Fibroblast of mammary gland (primary cell): Measurements from ENCODE around the gene AWAT1.
"Not testable (repeated sequence)": the region's sequence is repeated elsewhere in the genome, so short reads cannot be mapped to it uniquely, and the experiment has no call there.

Experiments
- DNase-seq: peaks from one replicate; pipeline ENCODE4 v3.0.0-alpha.2; 2010; ENCODE audit warnings: low read depth
- H3K4me3 ChIP-seq: 2 replicates; pipeline ENCODE4 v1.5.1; 2011; ENCODE audit warnings: low read depth, mild to moderate bottlenecking, low read length, moderate library complexity; ENCODE audit not compliant: control insufficient read depth
- TF ChIP-seq, protein P1 (sequence below): conservative IDR thresholded peaks from 2 replicates; pipeline ENCODE4 v1.5.1; 2011; ENCODE audit warnings: low read depth, low read length, inconsistent platforms; ENCODE audit not compliant: control insufficient read depth, insufficient read depth

The AWAT1 gene

DNA sequence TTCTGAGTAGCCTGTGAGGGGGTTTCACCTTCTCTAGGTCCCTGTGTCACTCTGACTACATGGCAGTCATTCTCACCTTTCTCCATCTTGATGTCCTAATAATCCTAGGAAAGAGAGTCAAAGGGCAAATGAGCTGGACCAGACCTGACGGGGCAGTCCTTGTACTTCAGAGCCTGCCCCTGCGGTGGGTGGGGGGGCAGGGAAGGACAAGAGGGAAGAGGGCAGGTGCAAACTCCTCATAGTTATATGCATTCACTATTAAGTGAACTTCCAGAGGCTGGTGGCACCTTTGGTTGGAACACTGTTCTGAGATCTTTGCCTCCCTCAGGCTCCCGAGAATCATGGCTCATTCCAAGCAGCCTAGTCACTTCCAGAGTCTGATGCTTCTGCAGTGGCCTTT, at the start of gene AWAT1:
TSS of gene AWAT1 (plus strand) at position 301 of the 400 bp plus-strand sequence. CDS start at position 342, 41 bp downstream.
- no peak within 1 kb of the TSS for H3K4me3 ChIP-seq
- DNase-seq = no peak
- TF ChIP-seq, protein P1, sequence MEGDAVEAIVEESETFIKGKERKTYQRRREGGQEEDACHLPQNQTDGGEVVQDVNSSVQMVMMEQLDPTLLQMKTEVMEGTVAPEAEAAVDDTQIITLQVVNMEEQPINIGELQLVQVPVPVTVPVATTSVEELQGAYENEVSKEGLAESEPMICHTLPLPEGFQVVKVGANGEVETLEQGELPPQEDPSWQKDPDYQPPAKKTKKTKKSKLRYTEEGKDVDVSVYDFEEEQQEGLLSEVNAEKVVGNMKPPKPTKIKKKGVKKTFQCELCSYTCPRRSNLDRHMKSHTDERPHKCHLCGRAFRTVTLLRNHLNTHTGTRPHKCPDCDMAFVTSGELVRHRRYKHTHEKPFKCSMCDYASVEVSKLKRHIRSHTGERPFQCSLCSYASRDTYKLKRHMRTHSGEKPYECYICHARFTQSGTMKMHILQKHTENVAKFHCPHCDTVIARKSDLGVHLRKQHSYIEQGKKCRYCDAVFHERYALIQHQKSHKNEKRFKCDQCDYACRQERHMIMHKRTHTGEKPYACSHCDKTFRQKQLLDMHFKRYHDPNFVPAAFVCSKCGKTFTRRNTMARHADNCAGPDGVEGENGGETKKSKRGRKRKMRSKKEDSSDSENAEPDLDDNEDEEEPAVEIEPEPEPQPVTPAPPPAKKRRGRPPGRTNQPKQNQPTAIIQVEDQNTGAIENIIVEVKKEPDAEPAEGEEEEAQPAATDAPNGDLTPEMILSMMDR = no peak

DNA sequence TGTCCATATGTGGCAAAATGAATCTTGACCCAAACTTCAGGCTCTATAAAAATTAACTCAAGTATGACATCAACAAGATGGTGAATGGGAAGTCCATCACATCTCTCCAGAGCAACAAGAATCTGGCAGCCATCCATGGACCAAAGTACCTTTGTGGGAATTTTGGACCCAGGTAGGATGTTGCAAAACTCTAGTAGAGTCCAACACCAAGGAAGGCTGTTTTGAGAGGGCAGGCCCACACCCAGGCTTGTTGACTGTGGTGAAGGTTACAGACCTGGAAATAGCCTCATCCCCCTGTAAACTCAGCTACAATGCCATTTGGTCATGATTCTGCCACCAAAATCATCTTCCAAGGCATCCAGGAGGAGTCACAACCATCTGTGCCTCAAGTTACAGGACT, 44.2 kb upstream of the AWAT1 start:
- no peak overlapping the region for H3K4me3 ChIP-seq
- no peak for DNase-seq
- TF ChIP-seq, protein P1 = no peak

DNA sequence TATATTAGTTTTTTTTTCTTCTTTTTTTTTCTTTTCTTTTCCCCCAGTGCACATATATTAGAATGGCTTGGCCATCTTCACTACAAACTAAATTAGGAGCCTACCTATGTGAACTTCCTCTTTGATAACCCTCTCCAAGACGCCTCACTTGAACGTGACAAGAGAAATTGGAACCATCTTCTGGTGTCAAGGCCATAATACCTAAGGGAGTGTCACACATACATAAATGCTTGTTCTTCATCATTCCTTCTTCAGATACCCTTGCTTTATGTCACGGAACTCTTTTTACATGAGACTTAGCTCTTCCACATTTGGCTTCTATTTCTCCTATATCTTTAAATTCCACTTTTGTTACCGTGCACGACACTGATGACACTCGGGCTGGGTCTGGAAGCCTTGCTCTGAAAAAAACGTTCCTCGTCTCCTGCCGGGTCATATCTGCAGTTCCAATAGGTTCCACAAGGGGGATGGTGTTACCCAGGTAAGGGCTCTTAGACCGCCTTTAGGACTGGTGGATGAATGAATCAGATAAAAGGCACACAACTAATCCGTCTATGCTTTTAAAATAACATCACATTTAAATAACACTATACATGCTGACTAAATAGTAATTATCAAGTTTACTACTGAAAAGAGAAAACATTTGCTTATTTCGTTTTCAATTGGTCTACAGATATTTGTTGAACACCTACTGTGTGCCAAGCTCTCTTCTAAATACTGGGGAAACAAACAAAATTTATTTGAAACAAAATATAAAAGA, 37.3 kb upstream of the AWAT1 start:
- peak; percentile 69 for DNase-seq
- H3K4me3 ChIP-seq = no peak overlapping the region
- TF ChIP-seq, protein P1 = peak; percentile 73

DNA sequence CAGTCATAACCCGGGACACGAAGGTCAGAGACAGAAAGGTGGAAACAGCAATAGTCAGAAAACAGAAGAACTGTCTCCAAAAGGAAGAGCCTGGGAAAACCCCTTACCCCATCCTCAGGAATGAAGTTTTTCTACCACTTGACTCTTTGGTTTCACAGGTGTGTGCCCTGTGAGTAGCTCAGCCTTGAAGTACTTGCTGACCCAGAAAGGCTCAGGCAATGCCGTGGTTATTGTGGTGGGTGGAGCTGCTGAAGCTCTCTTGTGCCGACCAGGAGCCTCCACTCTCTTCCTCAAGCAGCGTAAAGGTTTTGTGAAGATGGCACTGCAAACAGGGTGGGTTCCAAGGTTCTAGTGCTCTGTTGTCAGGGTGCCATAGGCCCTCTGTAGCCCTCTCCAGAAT, 32.7 kb upstream of the AWAT1 start:
- DNase-seq = no peak
- TF ChIP-seq, protein P1 = no peak
- no peak overlapping the region for H3K4me3 ChIP-seq

DNA sequence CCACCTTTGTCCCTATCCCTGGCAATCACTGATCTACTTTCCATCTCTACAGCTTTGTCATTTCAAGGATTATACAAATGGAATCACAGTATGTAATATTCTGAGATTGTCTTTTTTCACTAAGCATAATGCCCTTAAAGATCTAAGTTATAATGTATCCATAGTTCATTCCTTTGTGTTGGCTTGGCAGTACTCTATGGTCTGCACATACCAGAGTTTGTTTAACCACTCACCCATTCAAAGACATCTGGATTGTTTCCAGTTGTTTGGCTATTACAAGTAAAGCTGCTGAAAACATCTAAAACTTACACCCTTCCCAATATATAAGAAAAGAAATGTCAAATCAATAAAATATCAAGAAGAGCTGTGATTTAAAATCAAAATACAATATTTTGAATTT, 26.0 kb upstream of the AWAT1 start:
- peak; percentile 18 for DNase-seq
- TF ChIP-seq, protein P1 = no peak
- H3K4me3 ChIP-seq = no peak overlapping the region

DNA sequence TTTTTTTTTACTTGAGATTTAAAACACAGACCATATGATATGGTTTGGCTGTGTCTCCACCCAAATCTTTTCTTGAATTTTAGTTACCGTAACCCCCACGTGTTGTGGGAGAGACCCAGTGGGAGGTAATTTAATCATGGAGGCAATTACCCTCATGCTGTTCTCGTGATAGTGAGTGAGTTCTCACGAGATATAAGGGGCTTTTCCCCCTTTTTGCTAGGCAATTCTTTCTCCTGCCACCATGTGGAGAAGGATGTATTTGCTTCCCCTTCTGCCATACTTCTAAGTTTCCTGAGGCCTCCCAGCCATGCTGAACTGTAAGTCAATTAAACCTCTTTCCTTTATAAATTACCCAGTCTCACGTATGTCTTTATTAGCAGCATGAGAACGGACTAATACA, 24.9 kb upstream of the AWAT1 start:
- not testable (repeated sequence) for DNase-seq, H3K4me3 ChIP-seq

DNA sequence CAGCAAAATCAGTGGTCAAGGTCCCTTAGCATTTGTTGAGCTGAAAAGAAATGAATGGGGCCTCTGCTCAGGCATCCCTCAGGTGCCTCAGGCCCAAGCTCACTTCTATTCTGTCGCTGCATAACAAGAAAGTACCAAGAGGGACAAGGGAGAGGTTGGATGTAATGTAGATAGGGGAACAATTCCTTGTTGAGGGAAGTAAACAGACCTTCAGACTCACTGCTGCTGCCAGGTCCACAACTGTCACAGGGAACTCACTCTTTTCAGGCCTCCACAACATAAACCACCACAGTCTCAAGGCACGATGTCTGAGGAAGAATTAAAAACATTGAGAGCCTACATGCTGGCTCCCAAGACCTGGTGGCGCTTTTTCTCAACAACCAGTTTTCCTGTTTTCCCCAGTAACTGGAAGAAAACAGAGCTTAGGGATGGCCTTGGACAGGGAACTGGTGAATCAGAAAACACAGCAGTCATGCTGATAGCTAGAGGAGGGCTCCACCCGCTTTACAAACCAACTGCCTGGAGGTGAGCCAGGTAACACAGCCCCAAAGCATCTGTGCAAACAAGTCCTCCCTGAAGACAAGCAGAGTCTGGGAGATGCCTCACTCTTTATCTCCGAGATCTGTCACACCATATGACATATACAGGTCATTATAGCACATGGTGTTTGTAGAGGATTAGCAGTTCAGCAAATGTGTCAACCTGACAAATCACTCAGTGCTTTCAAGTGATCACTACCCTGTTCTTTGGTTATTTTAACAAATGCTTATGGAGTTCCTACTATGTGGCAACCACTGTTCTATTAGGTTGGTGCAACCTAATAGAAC, 14.3 kb upstream of the AWAT1 start:
- peak; percentile 79 for DNase-seq
- TF ChIP-seq, protein P1 = no peak
- no peak overlapping the region for H3K4me3 ChIP-seq
